Measurements from ENCODE around the gene KCNN1. TPM values are rescaled to one million over a fixed set of nuclear protein-coding genes. Genes with fewer than 3 reads are reported as not detected.
"Not testable (repeated sequence)": the region's sequence is repeated elsewhere in the genome, so short reads cannot be mapped to it uniquely, and the experiment has no call there.

Gene KCNN1
- total RNA-seq, 1 experiment from 2014 or later, result not detected

DNA sequence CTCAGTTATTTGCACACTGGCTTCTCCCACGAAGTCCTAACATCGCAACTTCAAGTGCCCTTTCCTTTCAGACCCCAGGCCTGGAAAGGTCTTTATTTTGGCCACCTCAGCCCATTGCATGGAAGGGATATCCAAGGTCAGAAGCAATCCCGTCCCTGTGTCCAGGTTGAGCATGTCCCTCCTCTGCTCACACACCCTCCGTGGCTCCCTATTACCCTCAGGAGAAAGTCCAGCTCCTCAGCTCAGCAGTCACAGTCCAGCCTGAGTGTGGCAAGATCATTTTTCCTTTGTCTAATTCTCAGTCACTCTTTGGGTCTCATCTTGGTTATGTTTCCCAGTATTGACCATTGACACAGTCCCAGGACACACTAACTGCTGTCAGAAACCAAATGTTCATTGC lies 60.2 kb downstream of the KCNN1 start:
- no peak for DNase-seq (ENCODE audit: low read depth)

GRCh38 chr19:18029617-18030338 lies 62.9 kb downstream of the KCNN1 start:
- DNase-seq (ENCODE audit: low read depth), result peak; percentile 82

- DNase-seq (ENCODE audit: low read depth), result not testable (repeated sequence)
Measured at GRCh38 chr19:18031401-18031800, 64.5 kb downstream of the KCNN1 start.

- not testable (repeated sequence) for DNase-seq (ENCODE audit: low read depth)
Measured at GRCh38 chr19:18032102-18032501, 65.2 kb downstream of the KCNN1 start.

GRCh38 chr19:18041054-18041453 lies 74.1 kb downstream of the KCNN1 start:
- DNase-seq (ENCODE audit: low read depth), result no peak

GRCh38 chr19:18043676-18044075 lies 76.8 kb downstream of the KCNN1 start:
- DNase-seq (ENCODE audit: low read depth), result no peak

DNA sequence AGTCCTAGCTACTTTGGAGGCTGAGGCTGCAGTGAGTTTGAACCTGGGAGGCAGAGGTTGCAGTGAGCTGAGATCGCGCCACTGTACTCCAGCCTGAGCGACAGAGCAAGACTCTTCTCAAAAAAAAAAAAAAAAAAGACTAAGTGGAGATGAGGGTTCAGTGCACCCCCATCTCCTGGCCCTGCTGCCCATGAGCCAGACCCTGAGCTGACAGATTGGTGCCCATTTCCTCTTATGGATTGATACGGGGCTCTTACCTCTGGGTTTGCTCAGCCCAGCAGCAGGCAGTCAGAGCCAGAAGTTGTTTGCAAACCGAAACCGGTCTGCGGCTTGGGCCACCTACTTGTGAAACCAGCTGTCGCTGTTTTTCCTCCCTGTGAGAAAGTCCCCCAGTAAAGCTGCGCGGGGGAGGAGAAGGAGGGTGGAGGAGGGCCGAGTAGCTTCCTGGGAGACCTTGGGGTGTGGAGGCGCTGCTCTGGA lies 78.0 kb downstream of the KCNN1 start:
- DNase-seq (ENCODE audit: low read depth), result peak; percentile 93

- DNase-seq (ENCODE audit: low read depth), result no peak
Measured at GRCh38 chr19:18045307-18046050, 78.6 kb downstream of the KCNN1 start.

- peak; percentile 99 for DNase-seq (ENCODE audit: low read depth)
Measured at GRCh38 chr19:18046059-18046718, 79.3 kb downstream of the KCNN1 start.

DNA sequence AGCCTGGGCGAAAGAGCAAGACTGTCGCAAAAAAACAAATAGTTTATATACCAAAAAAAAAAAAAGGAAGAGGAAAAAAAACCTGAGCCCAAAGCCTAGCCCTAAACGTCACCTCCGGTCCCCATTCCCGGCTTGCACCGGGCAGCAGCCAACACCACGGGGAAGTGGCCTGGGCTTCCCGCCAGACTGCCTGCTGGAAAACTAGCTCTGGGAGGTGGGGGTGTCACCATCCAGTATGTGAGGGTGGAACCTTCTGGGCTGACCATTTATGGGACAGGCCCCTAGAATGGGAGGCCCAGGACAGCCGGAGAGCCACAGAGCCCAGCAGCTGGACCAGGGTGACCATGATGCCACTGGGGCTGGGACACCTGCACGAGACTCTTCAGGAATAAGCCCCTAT lies 82.5 kb downstream of the KCNN1 start:
- DNase-seq (ENCODE audit: low read depth), result peak; percentile 70

Other genes with a start within 250 kb of the KCNN1 start
- 9.6 and 10.0 TPM in 2 replicates for gene MAP1S, start 247.6 kb upstream of the KCNN1 start, total RNA-seq (2014; rRNA removed; shearing (Covaris generic))
- 0.60 and 2.5 TPM in 2 replicates for gene FCHO1, start 215.6 kb upstream of the KCNN1 start, total RNA-seq (2014; rRNA removed; shearing (Covaris generic))
- 0.10 and 0.12 TPM in 2 replicates for gene B3GNT3, start 172.0 kb upstream of the KCNN1 start, total RNA-seq (2014; rRNA removed; shearing (Covaris generic))
- not detected in 2 replicates for gene INSL3, start 145.6 kb upstream of the KCNN1 start, total RNA-seq (2014; rRNA removed; shearing (Covaris generic))
- 0.59 and 1.3 TPM in 2 replicates for gene JAK3, start 119.1 kb upstream of the KCNN1 start, total RNA-seq (2014; rRNA removed; shearing (Covaris generic))
- 1,191 and 1,205 TPM in 2 replicates for gene RPL18A, start 107.2 kb upstream of the KCNN1 start, total RNA-seq (2014; rRNA removed; shearing (Covaris generic))
- not detected in 2 replicates for gene SLC5A5, start 95.2 kb upstream of the KCNN1 start, total RNA-seq (2014; rRNA removed; shearing (Covaris generic))
- gene CCDC124, start 34.1 kb upstream of the KCNN1 start, total RNA-seq (2014; rRNA removed; shearing (Covaris generic)), result 54.3 and 56.7 TPM in 2 replicates
- 8.8 and 11.3 TPM in 2 replicates for gene ARRDC2, start 41.1 kb downstream of the KCNN1 start, total RNA-seq (2014; rRNA removed; shearing (Covaris generic))
- gene IL12RB1, start 119.8 kb downstream of the KCNN1 start, total RNA-seq (2014; rRNA removed; shearing (Covaris generic)), result 2.3 and 4.3 TPM in 2 replicates
- 2.1 and 2.6 TPM in 2 replicates for gene MAST3, start 130.7 kb downstream of the KCNN1 start, total RNA-seq (2014; rRNA removed; shearing (Covaris generic))
- gene PIK3R2, start 186.1 kb downstream of the KCNN1 start, total RNA-seq (2014; rRNA removed; shearing (Covaris generic)), result 11.3 and 11.7 TPM in 2 replicates
- gene IFI30, start 206.7 kb downstream of the KCNN1 start, total RNA-seq (2014; rRNA removed; shearing (Covaris generic)), result 56.0 and 69.6 TPM in 2 replicates
- gene MPV17L2, start 226.1 kb downstream of the KCNN1 start, total RNA-seq (2014; rRNA removed; shearing (Covaris generic)), result 18.6 and 23.5 TPM in 2 replicates
- gene RAB3A, start 236.9 kb downstream of the KCNN1 start, total RNA-seq (2014; rRNA removed; shearing (Covaris generic)), result 1.7 and 3.6 TPM in 2 replicates